Fibroblast of villous mesenchyme (primary cell): ENCODE data around the gene OLIG1. TPM values are rescaled to one million over a fixed set of nuclear protein-coding genes. Genes with fewer than 3 reads are reported as not detected.
A peak's percentile ranks its signal among the peaks of the same experiment; 100 is the strongest.

ENCODE experiments used
- DNase-seq: peaks from one replicate; pipeline ENCODE4 v3.0.0-alpha.2; 2010; ENCODE audit warnings: low read depth
- H3K4me3 ChIP-seq: 2 replicates; pipeline ENCODE4 v1.5.1; 2011; ENCODE audit warnings: low read depth, mild to moderate bottlenecking, low read length
- total RNA-seq: library from RNA; depleted of rRNA; stranded (reverse); fragments of >200 nt; gene quantifications from 2 replicates; pipeline ENCODE4 v1.2.3, GENCODE V29; 2012
- TF ChIP-seq, protein P1 (sequence below): IDR thresholded peaks from 2 replicates; pipeline ENCODE4 v1.5.1; 2012; ENCODE audit warnings: low read depth, mild to moderate bottlenecking, low read length; ENCODE audit not compliant: insufficient read depth

The OLIG1 gene
- total RNA-seq, 1 donor: not detected

DNA sequence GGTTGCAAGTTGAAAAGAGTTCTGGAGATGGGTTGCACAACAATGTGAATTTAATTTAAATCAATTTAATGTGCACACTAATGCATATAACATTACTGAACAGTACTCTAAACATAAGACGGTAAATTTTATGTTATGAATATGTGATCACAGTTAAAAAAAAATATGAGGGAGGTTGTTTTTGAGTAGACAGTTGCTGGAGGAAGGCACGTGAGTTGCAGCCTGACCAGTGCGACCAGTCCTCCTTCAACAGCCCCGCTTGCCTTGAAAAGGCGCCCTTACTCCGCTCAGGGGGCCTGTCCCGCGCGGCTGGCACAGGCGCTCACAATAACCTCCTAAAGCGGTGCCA lies 322 bp upstream of the OLIG1 start:
- no peak for DNase-seq

DNA sequence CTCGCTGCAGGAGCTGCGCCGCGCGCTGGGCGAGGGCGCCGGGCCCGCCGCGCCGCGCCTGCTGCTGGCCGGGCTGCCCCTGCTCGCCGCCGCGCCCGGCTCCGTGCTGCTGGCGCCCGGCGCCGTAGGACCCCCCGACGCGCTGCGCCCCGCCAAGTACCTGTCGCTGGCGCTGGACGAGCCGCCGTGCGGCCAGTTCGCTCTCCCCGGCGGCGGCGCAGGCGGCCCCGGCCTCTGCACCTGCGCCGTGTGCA lies 730 bp downstream of the OLIG1 start:
- DNase-seq: no peak
- TF ChIP-seq, protein P1, sequence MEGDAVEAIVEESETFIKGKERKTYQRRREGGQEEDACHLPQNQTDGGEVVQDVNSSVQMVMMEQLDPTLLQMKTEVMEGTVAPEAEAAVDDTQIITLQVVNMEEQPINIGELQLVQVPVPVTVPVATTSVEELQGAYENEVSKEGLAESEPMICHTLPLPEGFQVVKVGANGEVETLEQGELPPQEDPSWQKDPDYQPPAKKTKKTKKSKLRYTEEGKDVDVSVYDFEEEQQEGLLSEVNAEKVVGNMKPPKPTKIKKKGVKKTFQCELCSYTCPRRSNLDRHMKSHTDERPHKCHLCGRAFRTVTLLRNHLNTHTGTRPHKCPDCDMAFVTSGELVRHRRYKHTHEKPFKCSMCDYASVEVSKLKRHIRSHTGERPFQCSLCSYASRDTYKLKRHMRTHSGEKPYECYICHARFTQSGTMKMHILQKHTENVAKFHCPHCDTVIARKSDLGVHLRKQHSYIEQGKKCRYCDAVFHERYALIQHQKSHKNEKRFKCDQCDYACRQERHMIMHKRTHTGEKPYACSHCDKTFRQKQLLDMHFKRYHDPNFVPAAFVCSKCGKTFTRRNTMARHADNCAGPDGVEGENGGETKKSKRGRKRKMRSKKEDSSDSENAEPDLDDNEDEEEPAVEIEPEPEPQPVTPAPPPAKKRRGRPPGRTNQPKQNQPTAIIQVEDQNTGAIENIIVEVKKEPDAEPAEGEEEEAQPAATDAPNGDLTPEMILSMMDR: no peak
- H3K4me3 ChIP-seq: no peak overlapping the region

More for the DNA sequence above, 322 bp upstream of the OLIG1 start:
- H3K4me3 ChIP-seq: no peak overlapping the region
- TF ChIP-seq, protein P1: no peak

DNA sequence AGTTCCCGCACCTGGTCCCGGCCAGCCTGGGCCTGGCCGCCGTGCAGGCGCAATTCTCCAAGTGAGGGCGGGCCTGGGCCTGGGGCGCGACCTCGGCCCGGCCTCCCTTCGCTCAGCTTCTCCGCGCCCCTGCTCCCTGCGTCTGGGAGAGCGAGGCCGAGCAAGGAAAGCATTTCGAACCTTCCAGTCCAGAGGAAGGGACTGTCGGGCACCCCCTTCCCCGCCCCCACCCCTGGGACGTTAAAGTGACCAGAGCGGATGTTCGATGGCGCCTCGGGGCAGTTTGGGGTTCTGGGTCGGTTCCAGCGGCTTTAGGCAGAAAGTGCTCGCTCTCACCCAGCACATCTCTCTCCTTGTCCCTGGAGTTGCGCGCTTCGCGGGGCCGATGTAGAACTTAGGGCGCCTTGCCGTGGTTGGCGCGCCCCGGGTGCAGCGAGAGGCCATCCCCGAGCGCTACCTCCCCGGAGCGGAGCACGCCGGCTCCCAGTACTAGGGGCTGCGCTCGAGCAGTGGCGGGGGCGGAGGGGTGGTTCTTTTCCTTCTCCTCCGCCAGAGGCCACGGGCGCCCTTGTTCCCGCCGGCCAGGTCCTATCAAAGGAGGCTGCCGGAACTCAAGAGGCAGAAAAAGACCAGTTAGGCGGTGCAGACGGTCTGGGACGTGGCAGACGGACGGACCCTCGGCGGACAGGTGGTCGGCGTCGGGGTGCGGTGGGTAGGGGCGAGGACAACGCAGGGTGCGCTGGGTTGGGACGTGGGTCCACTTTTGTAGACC lies 1.2 kb downstream of the OLIG1 start:
- TF ChIP-seq, protein P1: no peak
- DNase-seq: no peak

DNA sequence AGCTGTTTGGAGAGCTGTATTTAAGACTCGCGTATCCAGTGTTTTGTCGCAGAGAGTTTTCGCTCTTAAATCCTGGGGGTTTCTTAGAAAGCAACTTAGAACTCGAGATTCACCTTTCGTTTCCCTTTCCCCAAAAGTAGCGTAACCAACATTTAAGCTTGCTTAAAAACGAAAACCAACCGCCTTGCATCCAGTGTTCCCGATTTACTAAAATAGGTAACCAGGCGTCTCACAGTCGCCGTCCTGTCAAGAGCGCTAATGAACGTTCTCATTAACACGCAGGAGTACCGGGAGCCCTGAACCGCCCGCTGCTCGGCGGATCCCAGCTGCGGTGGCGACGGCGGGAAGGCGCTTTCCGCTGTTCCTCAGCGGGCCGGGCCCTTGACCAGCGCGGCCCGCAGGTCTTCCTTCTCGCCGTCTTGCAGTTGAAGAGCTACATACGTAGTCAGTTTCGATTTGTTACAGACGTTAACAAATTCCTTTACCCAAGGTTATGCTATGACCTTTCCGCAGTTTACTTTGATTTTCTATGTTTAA lies 1.9 kb downstream of the OLIG1 start:
- H3K4me3 ChIP-seq: peak overlapping the region; percentile 19
- TF ChIP-seq, protein P1: no peak
- DNase-seq: peak; percentile 4

More for the DNA sequence above, 1.2 kb downstream of the OLIG1 start:
- no peak overlapping the region for H3K4me3 ChIP-seq

DNA sequence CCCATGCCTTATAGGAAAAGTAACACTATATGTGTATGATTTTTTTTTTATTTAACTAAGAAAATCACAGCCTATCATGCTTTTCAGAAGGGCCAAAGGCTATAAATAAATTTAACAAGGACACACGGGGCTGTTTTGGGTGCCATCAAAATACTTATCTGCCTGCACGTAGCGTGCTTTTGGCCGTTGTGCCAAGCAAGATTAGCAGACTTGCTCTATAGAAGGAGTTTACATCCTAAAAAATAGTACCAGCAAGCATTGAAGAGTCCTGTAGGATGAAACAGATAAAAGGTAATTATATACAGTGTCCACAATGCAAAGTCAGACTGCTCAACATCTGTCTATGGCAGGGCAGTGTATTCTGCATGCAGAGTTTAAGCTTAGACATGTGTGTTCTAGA lies 3.7 kb downstream of the OLIG1 start:
- no peak for DNase-seq
- H3K4me3 ChIP-seq: no peak overlapping the region
- TF ChIP-seq, protein P1: no peak

DNA sequence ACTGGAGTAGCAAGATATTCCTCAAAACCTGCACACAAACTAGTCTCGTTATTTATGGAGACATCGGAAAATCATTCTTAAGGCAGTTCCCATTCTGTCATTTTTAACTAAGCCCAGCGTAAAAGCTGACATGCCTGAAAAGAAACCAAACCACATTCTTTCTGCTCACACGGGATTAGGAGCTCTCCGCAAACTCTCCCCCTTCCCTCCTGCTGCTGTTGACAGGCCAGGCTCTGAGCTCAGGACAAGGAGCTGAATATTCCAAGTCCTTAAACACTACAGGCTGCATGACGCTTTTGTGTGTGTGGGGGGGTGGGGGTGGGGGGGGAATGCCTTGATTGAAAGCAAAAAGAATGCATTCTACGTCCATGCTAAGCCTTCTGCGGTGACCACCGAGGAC lies 5.2 kb downstream of the OLIG1 start:
- TF ChIP-seq, protein P1: no peak
- peak; percentile 12 for DNase-seq
- no peak overlapping the region for H3K4me3 ChIP-seq

DNA sequence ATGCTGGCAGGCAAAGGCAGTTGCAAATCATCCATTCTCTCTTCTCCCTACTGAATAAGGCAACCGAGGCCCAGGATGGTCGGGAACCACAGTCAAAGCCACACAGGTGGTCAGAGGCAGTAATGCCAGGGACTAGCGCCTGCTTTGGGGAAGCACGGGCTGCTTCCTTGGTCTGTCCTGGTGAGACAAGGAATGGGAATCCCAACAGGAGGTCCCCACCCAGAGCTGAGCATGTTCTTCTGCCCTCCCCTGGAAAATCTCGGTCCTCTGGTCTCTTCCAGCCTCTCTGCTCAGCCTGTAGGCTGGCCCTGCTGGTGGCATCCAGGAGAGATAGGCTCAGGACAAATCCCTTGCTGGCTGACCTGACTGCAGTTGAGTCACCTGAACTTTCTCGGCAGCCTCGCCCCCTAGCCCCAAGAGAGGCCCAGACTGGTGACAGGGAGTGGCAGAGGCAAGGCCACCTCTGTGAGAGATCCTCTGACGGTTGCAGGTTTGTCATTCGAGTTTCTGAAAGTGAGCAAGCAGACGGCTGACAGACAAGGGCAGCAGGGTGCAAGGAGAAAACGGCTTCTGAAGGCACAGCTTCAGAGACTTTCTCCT lies 5.8 kb downstream of the OLIG1 start:
- TF ChIP-seq, protein P1: no peak
- no peak overlapping the region for H3K4me3 ChIP-seq
- no peak for DNase-seq
